GM12874 (cell line): ENCODE data around the gene ADIG.

ENCODE experiments used
- TF ChIP-seq, protein P1 (sequence below): IDR thresholded peaks from 2 replicates; pipeline ENCODE4 v1.5.1; 2011; ENCODE audit warnings: low read depth, mild to moderate bottlenecking, control low read depth, low read length, moderate library complexity; ENCODE audit not compliant: insufficient read depth

ADIG gene

DNA sequence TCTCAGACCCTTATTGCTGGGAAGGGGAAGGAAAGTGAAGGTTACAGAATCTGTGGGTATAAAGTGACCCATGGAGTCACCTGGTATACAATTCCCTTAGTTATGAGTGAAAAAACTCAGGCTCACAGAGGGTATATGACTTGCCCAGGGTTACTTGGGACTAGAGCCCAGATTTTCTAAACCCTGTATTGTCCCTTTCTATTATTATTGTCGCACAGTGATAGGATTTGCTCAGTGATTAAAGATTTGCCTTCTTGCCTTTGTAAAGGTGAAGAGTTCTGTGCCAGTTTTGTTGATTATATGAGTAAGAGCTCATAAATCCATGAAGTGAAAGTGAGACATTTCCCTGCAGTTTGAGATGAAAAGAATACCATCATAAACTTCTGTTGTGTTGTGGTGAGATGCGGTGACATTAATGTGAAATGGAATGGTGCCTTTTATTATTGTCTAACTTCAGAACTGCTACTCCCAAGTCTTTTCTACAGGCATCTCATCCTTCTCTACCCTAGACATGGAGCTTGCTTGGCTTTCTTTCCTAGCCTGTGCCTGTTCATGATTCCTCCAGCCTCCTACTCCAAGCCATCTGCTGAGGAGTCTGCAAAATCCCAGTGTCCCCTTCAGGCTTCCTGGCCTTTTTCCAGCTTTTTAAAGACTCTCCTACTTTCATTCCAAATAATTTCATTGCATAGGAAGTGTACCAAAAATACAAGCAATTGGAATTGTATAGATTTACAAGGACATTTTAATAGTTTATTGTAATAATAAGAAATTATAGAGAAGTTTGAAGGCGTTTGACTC, 33.5 kb upstream of the ADIG start:
- TF ChIP-seq, protein P1, sequence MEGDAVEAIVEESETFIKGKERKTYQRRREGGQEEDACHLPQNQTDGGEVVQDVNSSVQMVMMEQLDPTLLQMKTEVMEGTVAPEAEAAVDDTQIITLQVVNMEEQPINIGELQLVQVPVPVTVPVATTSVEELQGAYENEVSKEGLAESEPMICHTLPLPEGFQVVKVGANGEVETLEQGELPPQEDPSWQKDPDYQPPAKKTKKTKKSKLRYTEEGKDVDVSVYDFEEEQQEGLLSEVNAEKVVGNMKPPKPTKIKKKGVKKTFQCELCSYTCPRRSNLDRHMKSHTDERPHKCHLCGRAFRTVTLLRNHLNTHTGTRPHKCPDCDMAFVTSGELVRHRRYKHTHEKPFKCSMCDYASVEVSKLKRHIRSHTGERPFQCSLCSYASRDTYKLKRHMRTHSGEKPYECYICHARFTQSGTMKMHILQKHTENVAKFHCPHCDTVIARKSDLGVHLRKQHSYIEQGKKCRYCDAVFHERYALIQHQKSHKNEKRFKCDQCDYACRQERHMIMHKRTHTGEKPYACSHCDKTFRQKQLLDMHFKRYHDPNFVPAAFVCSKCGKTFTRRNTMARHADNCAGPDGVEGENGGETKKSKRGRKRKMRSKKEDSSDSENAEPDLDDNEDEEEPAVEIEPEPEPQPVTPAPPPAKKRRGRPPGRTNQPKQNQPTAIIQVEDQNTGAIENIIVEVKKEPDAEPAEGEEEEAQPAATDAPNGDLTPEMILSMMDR: no peak

DNA sequence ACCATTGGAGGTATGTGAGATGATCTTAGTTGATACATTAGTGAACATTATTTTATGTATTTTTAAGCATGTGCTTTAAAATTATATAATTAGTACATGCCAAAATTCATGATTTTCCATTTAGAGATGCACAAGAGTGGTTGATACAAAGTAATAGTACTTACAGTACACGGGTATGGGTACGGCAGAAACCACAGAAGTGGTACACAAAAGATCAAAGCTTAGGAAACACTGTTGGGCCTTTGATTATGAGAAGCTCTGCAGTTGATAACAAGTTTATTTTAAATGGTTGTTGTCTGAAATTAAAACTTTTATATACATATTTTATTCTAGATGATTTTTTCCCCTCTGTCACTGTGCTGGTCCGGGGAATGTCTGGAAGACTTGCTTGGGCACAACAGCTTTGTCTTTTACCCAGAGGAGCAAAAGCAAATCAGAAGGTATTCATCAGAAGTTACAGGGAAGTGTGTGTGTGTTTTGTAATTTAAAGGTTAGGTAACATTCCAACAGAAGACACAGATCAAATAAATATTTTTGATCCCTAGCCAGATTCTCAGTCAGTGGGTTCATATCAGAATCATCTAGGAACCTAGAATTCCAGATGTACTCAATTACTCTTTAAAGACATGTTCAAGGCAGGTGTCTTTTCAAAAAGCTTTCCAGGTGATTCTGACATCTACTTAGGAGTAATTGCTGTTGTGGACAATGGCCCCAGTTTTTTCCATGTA, 32.5 kb upstream of the ADIG start:
- TF ChIP-seq, protein P1: no peak

DNA sequence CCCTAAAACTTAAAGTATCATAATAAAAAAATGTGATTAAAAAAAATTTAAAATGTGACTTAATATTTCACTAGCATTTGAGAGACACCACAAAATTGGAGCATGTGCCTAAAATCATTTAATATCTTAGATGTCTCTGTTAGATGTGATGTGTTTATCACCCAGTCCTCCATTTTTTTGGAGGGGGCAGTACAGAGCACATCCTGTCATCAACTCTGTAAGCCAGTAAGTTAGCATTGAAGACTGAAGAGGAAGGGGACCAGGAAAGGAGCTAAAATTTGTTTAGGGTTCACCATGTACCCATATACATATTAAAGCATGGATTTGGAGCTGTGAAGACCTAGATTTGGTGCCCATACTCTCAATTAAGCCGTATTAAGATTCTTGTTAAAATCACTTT, 30.7 kb upstream of the ADIG start:
- TF ChIP-seq, protein P1: no peak

DNA sequence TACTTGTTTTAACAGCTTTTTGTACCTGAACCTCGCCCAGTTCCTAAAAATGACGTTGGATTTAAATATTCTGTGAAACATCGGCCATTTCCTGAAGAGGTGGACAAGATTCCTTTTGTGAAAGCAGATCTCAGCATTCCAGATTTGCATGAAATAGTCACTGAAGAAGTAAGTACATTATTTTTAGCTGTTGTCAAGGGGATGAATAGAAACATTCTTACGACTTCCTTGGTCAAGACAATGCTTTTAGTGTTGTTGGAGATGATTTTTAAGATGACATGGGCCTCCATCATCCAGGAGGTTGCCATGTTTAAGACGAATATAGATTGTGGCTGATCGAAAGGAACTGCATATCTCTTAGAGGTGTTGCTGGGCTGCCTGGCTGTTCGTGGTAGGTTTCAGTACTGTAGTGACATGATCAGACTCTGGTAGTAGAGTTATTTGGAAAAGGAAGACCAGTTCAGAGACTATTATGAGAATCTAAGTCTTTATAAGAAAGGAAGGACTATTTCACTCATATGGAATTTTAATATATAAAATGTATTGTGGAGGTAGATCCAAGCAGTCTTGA, 29.9 kb upstream of the ADIG start:
- TF ChIP-seq, protein P1: no peak

DNA sequence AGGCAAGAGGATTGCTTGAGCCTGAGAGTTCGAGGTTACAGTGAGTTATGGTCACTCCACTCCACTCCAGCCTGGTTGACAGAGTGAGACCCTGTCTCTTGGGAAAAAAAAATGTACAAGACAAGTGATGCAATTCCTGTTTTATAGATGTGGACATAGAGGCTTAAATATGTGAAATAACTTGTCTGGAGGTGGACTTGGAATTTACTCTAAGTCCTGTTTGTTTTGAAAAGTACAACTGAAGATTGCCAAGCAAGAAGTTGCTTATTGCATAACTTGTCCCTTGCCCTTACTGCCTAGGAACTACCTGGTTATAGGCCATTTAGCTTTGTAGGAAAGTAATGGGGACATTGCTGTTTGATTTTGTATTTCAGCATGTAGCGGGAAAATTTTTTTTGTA, 26.0 kb upstream of the ADIG start:
- TF ChIP-seq, protein P1: no peak

DNA sequence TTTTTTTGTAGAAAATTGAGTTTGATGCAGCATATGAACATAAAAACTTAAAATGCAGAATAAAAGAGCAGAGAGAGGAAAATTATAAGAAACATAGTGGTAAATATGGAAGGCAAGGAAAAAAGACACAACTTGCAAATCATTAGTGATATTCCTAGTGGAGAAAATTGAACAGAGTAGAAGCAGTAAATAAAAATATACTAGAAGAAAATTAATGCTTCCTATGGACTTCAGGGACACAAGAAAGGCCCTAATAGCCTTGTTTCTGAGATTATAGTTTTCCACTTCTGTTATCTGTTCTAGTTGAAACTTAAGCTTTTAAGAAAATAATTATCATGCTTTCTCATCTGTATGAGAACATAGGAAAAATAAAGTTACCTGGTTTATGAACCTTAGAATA, 25.6 kb upstream of the ADIG start:
- TF ChIP-seq, protein P1: no peak

DNA sequence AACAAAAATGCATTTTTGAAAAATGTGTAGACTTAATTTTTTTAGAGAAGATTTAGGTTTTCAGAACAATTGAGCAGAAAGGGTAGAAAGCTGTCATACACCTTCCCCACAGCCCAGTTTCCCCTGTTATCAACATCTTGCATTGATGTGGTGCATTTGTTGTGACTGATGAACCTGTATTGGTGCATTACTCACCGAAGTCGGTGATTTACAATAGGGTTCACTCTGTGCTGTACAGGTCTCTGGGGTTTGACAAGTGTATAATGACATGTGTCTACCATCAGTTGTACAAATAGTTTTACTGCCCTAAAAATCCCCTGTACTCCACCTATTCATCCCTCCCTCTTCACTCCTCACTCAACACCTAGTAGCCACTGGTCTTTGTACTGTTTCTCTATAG, 23.8 kb upstream of the ADIG start:
- TF ChIP-seq, protein P1: no peak
